ENCODE measurements around the gene ADAMTS2. TPM values are rescaled to one million over a fixed set of nuclear protein-coding genes. Genes with fewer than 3 reads are reported as not detected.

The ADAMTS2 gene
- total and polyA plus RNA-seq, 2 of the 8 experiments (the other 6 are each of a cell fraction or from before 2014, with no cell fraction given): 6.6 to 7.3 TPM

GRCh38 chr5:179208706-179209358 lies 136.4 kb downstream of the ADAMTS2 start:
- peak overlapping the region; percentile 71 for H4K8ac ChIP-seq (ENCODE audit: extremely low read depth, insufficient read depth, low read length)
- no peak overlapping the region for H3K4ac ChIP-seq (replicated peaks; ENCODE audit: insufficient read length, low read depth, low read length)
- no peak overlapping the region for H3K4me2 ChIP-seq (ENCODE audit: insufficient read depth in 1 of 2, low read depth in 2 of 2, low read length in 2 of 2)
- peaks cover 0 to 3% of the 10 kb centered on the region in 2 experiments for H4K20me1 ChIP-seq (replicated peaks in 1 of 2; ENCODE audit: control insufficient read depth in 1 of 2, insufficient read depth in 2 of 2, low read length in 2 of 2)
- ChIA-PET POLR2A (ENCODE audit: partially characterized antibody) (interaction anchor here (0.6 to 1.1 kb wide), 3 partner anchors 21 to 289 kb away, joined by 3 to 4 read pairs (median 3); no protein-coding TSS in a partner anchor), CTCF (ENCODE audit: partially characterized antibody) (interaction anchor here (1.1 kb wide), 1 partner anchor 13 kb away, joined by 3 read pairs; no protein-coding TSS in a partner anchor)
- no peak overlapping the region for H3K4me3 ChIP-seq (ENCODE audit: extremely low read depth in 1 of 4, insufficient read depth in 2 of 4, low read depth in 3 of 4, low read length in 4 of 4)
- no peak overlapping the region for H3K23ac ChIP-seq (ENCODE audit: insufficient read length)
- no peaks in the 10 kb centered on the region for H3K36me3 ChIP-seq (ENCODE audit: control insufficient read depth in 2 of 4, insufficient read depth in 4 of 4, low read length in 3 of 4)
- no peaks in the 10 kb centered on the region for H3K27me3 ChIP-seq (replicated peaks in 1 of 4; ENCODE audit: control insufficient read depth in 3 of 4, extremely low read depth in 1 of 4, insufficient read depth in 3 of 4, low read length in 3 of 4)
- no peak overlapping the region for H2BK5ac ChIP-seq (ENCODE audit: low read depth, low read length)
- H2AK5ac ChIP-seq (ENCODE audit: low read depth, low read length): 0 out of 2 replicates have a peak overlapping the region, but pooled peaks have one; percentile 9
- no peak overlapping the region for H3K14ac ChIP-seq (ENCODE audit: insufficient read length)
- no peak overlapping the region for H2BK20ac ChIP-seq (ENCODE audit: low read length)
- H3K9me3 ChIP-seq (ENCODE audit: insufficient read depth in 2 of 2, low read depth in 1 of 2, low read length in 1 of 2): no peaks in the 10 kb centered on the region
- FAIRE-seq (no peak), DNase-seq (ENCODE audit: low read depth in 1 of 2, low spot score in 2 of 2) (no peak)
- no peak for TF ChIP-seq RAD21 (IDR thresholded peaks at IDR 0.05 in 1 of 2, conservative IDR thresholded peaks at IDR 0.05 in 1 of 2; ENCODE audit: low read depth in 2 of 2, low read length in 2 of 2)
- 0 out of 2 replicates have a peak overlapping the region, but pooled peaks have one; percentile 17 for H2BK12ac ChIP-seq (ENCODE audit: low read depth, low read length)
- H3K79me2 ChIP-seq (ENCODE audit: control insufficient read depth in 1 of 2, insufficient read depth in 2 of 2, low read length in 2 of 2): no peaks in the 10 kb centered on the region
- H3K56ac ChIP-seq (replicated peaks; ENCODE audit: insufficient read length, low read depth, low read length): no peak overlapping the region
- no peak overlapping the region for H2AFZ ChIP-seq (ENCODE audit: low read length)
- no peak overlapping the region for H2BK120ac ChIP-seq (replicated peaks; ENCODE audit: low read depth, low read length)
- H2BK15ac ChIP-seq (ENCODE audit: low read length): no peak overlapping the region
- no peak overlapping the region for H4K5ac ChIP-seq (ENCODE audit: insufficient read length, low read depth, low read length)
- H3K9ac ChIP-seq (replicated peaks in 1 of 4; ENCODE audit: extremely low read depth in 1 of 4, low read depth in 3 of 4, low read length in 3 of 4): no peak overlapping the region
- no peak overlapping the region for H4K91ac ChIP-seq (replicated peaks; ENCODE audit: insufficient read length, low read length)
- no peaks in the 10 kb centered on the region for H3K23me2 ChIP-seq (ENCODE audit: low read depth, low read length)
- no peak overlapping the region; the same call in 1 of the 2 replicates for H3K18ac ChIP-seq (ENCODE audit: extremely low read depth, low read length)
- peaks cover 0 to 2% (median 0%) of the 10 kb centered on the region in 4 experiments; a peak in 1 of 7 replicates for H3K4me1 ChIP-seq (replicated peaks in 1 of 4; ENCODE audit: control insufficient read depth in 3 of 4, insufficient read depth in 4 of 4, low read length in 3 of 4)
- H3K79me1 ChIP-seq (ENCODE audit: low read depth, low read length): no peaks in the 10 kb centered on the region
- 79% methylated on average over 14 of the region's 18 CpGs; no CpG with 5 or more reads in 1 of the 2 experiments for WGBS, 2 experiments (ENCODE audit: extremely low coverage in 1 of 2, insufficient coverage in 1 of 2, insufficient read length in 1 of 2, insufficient replicate concordance in 2 of 2, low coverage in 1 of 2, low lambda C conversion rate in 2 of 2, missing lambda C conversion rate in 1 of 2)
- no peak overlapping the region for H3K27ac ChIP-seq (ENCODE audit: low read depth, low read length)
